ENCODE results near the gene SNRPA. TPM values are rescaled to one million over a fixed set of nuclear protein-coding genes. Genes with fewer than 3 reads are reported as not detected.

Gene SNRPA
- total and polyA plus RNA-seq, 2 of the 8 experiments (the other 6 are each of a cell fraction or from before 2014, with no cell fraction given) = 201 to 202 TPM

- no peak for TF ChIP-seq ATF3 (IDR thresholded peaks at IDR 0.05; ENCODE audit: insufficient read depth, low read depth, low read length)
- TF ChIP-seq NRF1 (IDR thresholded peaks at IDR 0.05; ENCODE audit: low read depth, low read length) = no peak
- TF ChIP-seq ATF2 (IDR thresholded peaks at IDR 0.05; ENCODE audit: low read length) = no peak
- TF ChIP-seq GABPA (IDR thresholded peaks at IDR 0.05; ENCODE audit: borderline replicate concordance, insufficient read depth, low read length) = no peak
These were observed 53.8 kb downstream of the SNRPA start (continued) for GRCh38 chr19:40804783-40805242.

Data from H1 (cell line).